NT2/D1 (cell line): ENCODE results near the gene LRRC75B.

Experiments used
- SUZ12 ChIP-seq: IDR thresholded peaks from 2 replicates; pipeline ENCODE4 v1.6.1; 2011; ENCODE audit not compliant: insufficient read length, insufficient read depth; ENCODE audit errors: extremely low read depth
- ZNF274 ChIP-seq: IDR thresholded peaks from 2 replicates; pipeline ENCODE4 v1.6.1; 2011; ENCODE audit warnings: mild to moderate bottlenecking, low read depth, low read length

DNA sequence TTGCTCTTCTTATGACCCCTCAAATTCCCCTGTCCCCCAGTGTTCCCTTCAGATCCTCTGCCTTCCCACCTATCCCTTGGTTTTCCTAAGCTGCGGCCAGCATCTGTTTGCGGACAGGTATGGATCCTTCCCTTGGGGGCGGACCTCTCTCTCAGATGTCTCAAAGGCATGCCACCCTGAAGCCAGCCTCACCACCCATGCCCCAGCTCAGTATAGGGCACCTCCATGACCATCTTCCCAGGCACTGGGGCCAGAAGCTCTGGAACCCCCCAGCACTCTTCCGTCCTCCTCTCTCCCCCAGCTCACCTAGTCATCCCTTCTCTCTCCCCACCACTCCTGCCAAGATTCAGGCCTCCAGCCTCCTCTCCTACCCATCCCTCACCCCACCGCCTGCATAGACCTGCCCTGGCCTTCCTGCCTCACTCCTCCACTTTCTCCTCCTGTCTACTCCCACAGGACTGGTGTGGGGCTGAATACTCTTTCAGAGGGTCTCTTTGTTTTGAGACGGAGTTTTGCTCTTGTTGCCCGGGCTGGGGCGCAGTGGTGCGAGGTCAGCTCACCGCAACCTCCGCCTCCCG, 2.2 kb downstream of the LRRC75B start:
- TF ChIP-seq ZNF274 (no peak), SUZ12 (no peak)
